Activated CD8-positive, alpha-beta T cell treated with anti-CD3 and anti-CD28 coated beads, Interleukin-2, amount 10 ng/mL, durations not matched to agents 7 days and 5 days (primary cell): ENCODE measurements around the gene SLC7A10. TPM values are rescaled to one million over a fixed set of nuclear protein-coding genes. Genes with fewer than 3 reads are reported as not detected.

Experiments
- total RNA-seq, 2 experiments: library from RNA; stranded (reverse); gene quantifications; one replicate each; pipeline ENCODE4 v1.2.3, GENCODE V29; 2021

The SLC7A10 gene
- total RNA-seq, 2 experiments from 2014 or later = not detected

Other genes starting within 250 kb of the SLC7A10 start
- 1 to 10 TPM; 2.5 to 3.0 TPM for gene RHPN2, start 161.0 kb downstream of the SLC7A10 start, total RNA-seq
- gene GPATCH1, start 144.7 kb downstream of the SLC7A10 start, total RNA-seq = 10 to 100 TPM; 12.7 to 13.6 TPM
- gene WDR88, start 93.7 kb downstream of the SLC7A10 start, total RNA-seq = not detected
- not detected for gene LRP3, start 31.5 kb downstream of the SLC7A10 start, total RNA-seq
- gene CEBPA, start 76.7 kb upstream of the SLC7A10 start, total RNA-seq = under 1 TPM in 1 of 2 experiments, not detected in 1; 0.11 TPM
- gene CEBPG, start 147.9 kb upstream of the SLC7A10 start, total RNA-seq = 10 to 100 TPM; 19.6 to 20.6 TPM